ENCODE data around the gene BORCS8. TPM values are rescaled to one million over a fixed set of nuclear protein-coding genes. Genes with fewer than 3 reads are reported as not detected.
A peak's percentile ranks its signal among the peaks of the same experiment; 100 is the strongest.
"Not testable (repeated sequence)": the region's sequence is repeated elsewhere in the genome, so short reads cannot be mapped to it uniquely, and the experiment has no call there.

The BORCS8 gene
- total RNA-seq, 4 donors from 2014 or later = 17.2 to 32.2 (median 22.1) TPM

- H3K4me1 ChIP-seq = peaks cover 0 to 8% (median 0%) of the 10 kb centered on the region in 4 donors
- no peaks in the 10 kb centered on the region for H3K27me3 ChIP-seq
- DNase-seq = peak in 2 of 3 donors; percentile 62 to 72
- no peaks in the 10 kb centered on the region for H3K9me3 ChIP-seq
- H3K27ac ChIP-seq = no peak overlapping the region
- H3K36me3 ChIP-seq = peaks cover 0 to 13% (median 0%) of the 10 kb centered on the region in 3 donors
- H3K4me3 ChIP-seq = no peak overlapping the region
- TF ChIP-seq CTCF (IDR thresholded peaks at IDR 0.05) = no peak
- no peak for TF ChIP-seq POLR2A (IDR thresholded peaks at IDR 0.05)
These were observed 40.5 kb downstream of the BORCS8 start for GRCh38 chr19:19151418-19151817.

- Histone ChIP-seq H3K36me3 (peaks cover 0 to 13% (median 0%) of the 10 kb centered on the region in 3 donors), H3K27me3 (no peaks in the 10 kb centered on the region), H3K4me1 (peaks cover 0 to 15% (median 0%) of the 10 kb centered on the region in 4 donors), H3K9me3 (no peaks in the 10 kb centered on the region), H3K27ac (no peak overlapping the region), H3K4me3 (no peak overlapping the region)
- no peak for DNase-seq
- TF ChIP-seq POLR2A (IDR thresholded peaks at IDR 0.05) = no peak
- no peak for TF ChIP-seq CTCF (IDR thresholded peaks at IDR 0.05)
These were observed 42.5 kb downstream of the BORCS8 start for GRCh38 chr19:19149435-19149834.

- not testable (repeated sequence) for DNase-seq, H3K27ac ChIP-seq, H3K27me3 ChIP-seq
These were observed 43.4 kb downstream of the BORCS8 start for GRCh38 chr19:19148504-19148903.

GRCh38 chr19:19147344-19147743, 44.6 kb downstream of the BORCS8 start:
- no peaks in the 10 kb centered on the region for H3K27me3 ChIP-seq
- H3K36me3 ChIP-seq = peaks cover 0 to 13% (median 0%) of the 10 kb centered on the region in 3 donors
- DNase-seq = no peak
- TF ChIP-seq CTCF (IDR thresholded peaks at IDR 0.05) = no peak
- TF ChIP-seq POLR2A (IDR thresholded peaks at IDR 0.05) = no peak
- H3K4me1 ChIP-seq = peaks cover 0 to 15% (median 0%) of the 10 kb centered on the region in 4 donors
- H3K27ac ChIP-seq = no peak overlapping the region
- H3K4me3 ChIP-seq = no peak overlapping the region
- H3K9me3 ChIP-seq = no peaks in the 10 kb centered on the region

More at GRCh38 chr19:19148504-19148903, 43.4 kb downstream of the BORCS8 start:
- not testable (repeated sequence) for H3K9me3 ChIP-seq, H3K4me3 ChIP-seq
- peaks cover 0 to 15% (median 0%) of the 10 kb centered on the region in 4 donors for H3K4me1 ChIP-seq
- H3K36me3 ChIP-seq = peaks cover 0 to 13% (median 0%) of the 10 kb centered on the region in 3 donors

GRCh38 chr19:19146865-19147264, 45.1 kb downstream of the BORCS8 start:
- H3K4me1 ChIP-seq = peaks cover 0 to 15% (median 0%) of the 10 kb centered on the region in 4 donors
- no peaks in the 10 kb centered on the region for H3K27me3 ChIP-seq
- peaks cover 0 to 13% (median 0%) of the 10 kb centered on the region in 3 donors for H3K36me3 ChIP-seq
- no peak overlapping the region for H3K4me3 ChIP-seq
- no peak for DNase-seq
- TF ChIP-seq CTCF (IDR thresholded peaks at IDR 0.05) (no peak), POLR2A (IDR thresholded peaks at IDR 0.05) (no peak)
- no peak overlapping the region for H3K27ac ChIP-seq
- H3K9me3 ChIP-seq = no peaks in the 10 kb centered on the region

GRCh38 chr19:19145684-19146608, 46.0 kb downstream of the BORCS8 start:
- H3K36me3 ChIP-seq = peaks cover 0 to 13% (median 0%) of the 10 kb centered on the region in 3 donors
- no peaks in the 10 kb centered on the region for H3K27me3 ChIP-seq
- TF ChIP-seq POLR2A (IDR thresholded peaks at IDR 0.05) = no peak
- TF ChIP-seq CTCF (IDR thresholded peaks at IDR 0.05) = peak; percentile 92 to 99 (median 96)
- no peak overlapping the region for H3K27ac ChIP-seq
- DNase-seq = peak; percentile 79 to 94 (median 86)
- H3K9me3 ChIP-seq = no peaks in the 10 kb centered on the region
- peaks cover 0 to 8% (median 0%) of the 10 kb centered on the region in 4 donors for H3K4me1 ChIP-seq
- no peak overlapping the region for H3K4me3 ChIP-seq

Measured in Peyer's patch (tissue), 4 donors.